ENCODE data around the gene STIM2.

STIM2 gene

DNA sequence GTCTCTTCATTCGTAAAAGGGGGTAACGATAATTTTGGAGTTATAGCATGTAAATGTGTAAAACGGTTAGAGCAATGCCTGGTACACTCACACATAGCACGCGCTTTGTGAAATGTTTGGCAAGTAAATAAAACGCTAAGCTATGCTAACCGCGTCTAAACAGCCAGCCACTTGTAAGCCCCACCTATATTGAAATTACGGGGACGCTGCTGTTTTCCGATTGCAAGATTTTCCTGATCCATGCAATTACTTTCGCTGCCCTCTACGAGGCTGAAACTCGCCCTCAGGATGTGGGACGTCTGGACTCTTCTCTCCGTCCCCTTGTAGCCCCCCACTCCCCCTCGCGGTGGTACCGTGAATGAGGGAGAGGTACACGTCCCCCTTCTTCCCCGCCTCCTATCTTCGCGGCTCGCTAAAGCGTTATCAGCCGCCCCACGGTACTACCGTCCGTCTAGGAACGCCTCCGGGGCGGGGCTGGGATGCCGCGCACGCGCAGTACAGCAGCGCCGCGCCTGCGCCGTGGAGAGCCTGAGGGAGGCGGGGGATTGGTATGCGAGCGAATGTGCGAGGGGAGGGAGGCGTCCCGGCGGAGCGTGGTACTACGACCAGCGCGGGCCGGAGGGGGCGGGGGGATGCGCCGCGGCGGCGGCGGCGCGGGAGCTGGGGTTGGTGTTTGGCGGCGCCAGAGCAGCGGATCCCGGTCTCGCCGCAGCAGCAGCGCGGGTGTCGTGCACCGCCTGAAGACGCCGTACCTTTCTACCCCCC lies at the start of gene STIM2:
TSS of gene STIM2 (plus strand) at position 685 of the 765 bp plus-strand sequence.
- TF ChIP-seq TEAD4 (IDR thresholded peaks at IDR 0.05) (peak; percentile 45; the same call in 1 of the 2 replicates), CEBPB (IDR thresholded peaks at IDR 0.05) (no peak), TAF1 (IDR thresholded peaks at IDR 0.05; ENCODE audit: low read depth) (peak; percentile 44)
- TF ChIP-seq, protein P1, sequence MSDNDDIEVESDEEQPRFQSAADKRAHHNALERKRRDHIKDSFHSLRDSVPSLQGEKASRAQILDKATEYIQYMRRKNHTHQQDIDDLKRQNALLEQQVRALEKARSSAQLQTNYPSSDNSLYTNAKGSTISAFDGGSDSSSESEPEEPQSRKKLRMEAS (IDR thresholded peaks at IDR 0.05) = peak; percentile 65

DNA sequence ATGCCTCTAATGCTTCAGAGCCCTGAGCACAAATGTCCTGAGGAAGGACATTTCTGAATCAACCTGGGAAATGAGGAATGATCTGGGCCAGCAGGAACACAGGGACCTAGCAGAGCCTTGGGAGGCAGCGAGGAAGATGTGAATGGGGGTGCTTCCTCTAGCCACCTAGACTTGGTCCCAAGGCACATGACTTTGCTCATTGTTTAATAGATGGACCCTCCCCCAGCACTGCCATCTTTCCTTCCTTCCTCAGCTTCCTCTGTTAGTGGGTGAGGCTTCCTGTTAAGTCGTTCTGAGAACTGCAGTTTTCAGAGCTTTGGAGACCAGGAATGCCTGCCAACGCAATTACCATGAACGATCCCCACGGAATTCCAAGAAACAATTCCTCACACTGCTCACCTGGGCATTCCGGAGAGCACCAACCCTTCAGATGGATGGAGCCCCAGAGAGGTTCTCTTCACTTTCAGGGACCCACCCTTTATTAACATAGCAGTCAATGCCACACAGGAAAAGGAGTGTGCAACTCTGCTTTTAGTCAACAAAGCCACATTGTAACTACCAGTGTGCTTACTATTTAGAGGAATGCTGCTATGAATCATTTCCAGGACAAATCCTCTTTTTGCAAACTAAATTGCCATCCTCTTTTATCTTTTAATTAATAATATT lies 48.5 kb upstream of the STIM2 start:
- TF ChIP-seq TCF12 (IDR thresholded peaks at IDR 0.05; ENCODE audit: low read depth) (no peak), EP300 (IDR thresholded peaks at IDR 0.05; ENCODE audit: borderline replicate concordance) (no peak)

DNA sequence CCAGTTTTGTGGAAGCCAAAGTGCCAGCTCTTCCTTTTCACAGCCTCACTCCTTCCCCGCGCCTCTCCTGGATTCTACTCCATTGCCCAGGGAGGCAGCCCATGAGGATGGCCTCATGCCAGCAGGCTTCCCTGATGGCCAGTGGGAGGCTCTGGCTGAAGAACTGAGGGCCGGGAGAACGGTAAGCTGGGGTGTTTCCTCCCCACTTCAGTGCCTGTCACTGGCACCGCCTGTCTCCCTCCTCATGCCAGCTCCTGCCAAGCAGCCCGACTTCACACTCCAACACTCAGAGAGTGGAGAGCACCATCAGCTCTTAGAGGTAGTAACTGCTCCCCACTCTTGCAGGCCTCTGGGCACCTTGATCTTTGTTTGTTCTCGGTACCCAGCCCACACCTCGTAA lies 46.9 kb upstream of the STIM2 start:
- TF ChIP-seq NFIC (IDR thresholded peaks at IDR 0.05) (0 out of 2 replicates have a peak, but pooled peaks have one; percentile 16), EP300 (IDR thresholded peaks at IDR 0.05; ENCODE audit: borderline replicate concordance) (no peak)

DNA sequence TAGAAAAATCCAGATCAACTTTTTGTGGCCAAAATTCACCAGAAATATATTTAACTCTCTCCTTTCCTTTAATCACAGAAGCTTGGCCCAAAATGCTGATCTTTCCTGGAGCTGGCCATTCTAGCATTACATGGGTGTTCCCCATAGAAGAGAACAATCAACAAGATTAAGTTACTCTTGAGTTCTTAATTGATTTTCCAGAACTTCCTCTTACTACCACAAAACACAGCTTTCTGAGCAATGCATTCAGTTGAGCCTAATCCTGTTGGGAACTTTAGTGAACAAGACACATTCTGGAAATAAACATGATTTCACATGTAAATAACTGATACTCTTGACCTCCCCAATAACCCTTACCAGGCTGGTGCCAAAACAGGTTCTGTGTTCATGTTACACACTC lies 45.4 kb upstream of the STIM2 start:
- TF ChIP-seq ZBTB7A (IDR thresholded peaks at IDR 0.05; ENCODE audit: low read depth) (no peak), FOXM1 (IDR thresholded peaks at IDR 0.05; ENCODE audit: borderline replicate concordance, low read depth) (no peak), NFIC (IDR thresholded peaks at IDR 0.05) (no peak), TAF1 (IDR thresholded peaks at IDR 0.05; ENCODE audit: low read depth) (no peak), CREB1 (IDR thresholded peaks at IDR 0.05; ENCODE audit: low read depth) (no peak), EGR1 (IDR thresholded peaks at IDR 0.05) (no peak)
- TF ChIP-seq, protein P2, sequence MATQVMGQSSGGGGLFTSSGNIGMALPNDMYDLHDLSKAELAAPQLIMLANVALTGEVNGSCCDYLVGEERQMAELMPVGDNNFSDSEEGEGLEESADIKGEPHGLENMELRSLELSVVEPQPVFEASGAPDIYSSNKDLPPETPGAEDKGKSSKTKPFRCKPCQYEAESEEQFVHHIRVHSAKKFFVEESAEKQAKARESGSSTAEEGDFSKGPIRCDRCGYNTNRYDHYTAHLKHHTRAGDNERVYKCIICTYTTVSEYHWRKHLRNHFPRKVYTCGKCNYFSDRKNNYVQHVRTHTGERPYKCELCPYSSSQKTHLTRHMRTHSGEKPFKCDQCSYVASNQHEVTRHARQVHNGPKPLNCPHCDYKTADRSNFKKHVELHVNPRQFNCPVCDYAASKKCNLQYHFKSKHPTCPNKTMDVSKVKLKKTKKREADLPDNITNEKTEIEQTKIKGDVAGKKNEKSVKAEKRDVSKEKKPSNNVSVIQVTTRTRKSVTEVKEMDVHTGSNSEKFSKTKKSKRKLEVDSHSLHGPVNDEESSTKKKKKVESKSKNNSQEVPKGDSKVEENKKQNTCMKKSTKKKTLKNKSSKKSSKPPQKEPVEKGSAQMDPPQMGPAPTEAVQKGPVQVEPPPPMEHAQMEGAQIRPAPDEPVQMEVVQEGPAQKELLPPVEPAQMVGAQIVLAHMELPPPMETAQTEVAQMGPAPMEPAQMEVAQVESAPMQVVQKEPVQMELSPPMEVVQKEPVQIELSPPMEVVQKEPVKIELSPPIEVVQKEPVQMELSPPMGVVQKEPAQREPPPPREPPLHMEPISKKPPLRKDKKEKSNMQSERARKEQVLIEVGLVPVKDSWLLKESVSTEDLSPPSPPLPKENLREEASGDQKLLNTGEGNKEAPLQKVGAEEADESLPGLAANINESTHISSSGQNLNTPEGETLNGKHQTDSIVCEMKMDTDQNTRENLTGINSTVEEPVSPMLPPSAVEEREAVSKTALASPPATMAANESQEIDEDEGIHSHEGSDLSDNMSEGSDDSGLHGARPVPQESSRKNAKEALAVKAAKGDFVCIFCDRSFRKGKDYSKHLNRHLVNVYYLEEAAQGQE (IDR thresholded peaks at IDR 0.05; ENCODE audit: low read depth) = no peak
- TF ChIP-seq, protein P3, sequence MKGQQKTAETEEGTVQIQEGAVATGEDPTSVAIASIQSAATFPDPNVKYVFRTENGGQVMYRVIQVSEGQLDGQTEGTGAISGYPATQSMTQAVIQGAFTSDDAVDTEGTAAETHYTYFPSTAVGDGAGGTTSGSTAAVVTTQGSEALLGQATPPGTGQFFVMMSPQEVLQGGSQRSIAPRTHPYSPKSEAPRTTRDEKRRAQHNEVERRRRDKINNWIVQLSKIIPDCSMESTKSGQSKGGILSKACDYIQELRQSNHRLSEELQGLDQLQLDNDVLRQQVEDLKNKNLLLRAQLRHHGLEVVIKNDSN (IDR thresholded peaks at IDR 0.05) = no peak
- TF ChIP-seq, protein P1 (IDR thresholded peaks at IDR 0.05) = no peak

DNA sequence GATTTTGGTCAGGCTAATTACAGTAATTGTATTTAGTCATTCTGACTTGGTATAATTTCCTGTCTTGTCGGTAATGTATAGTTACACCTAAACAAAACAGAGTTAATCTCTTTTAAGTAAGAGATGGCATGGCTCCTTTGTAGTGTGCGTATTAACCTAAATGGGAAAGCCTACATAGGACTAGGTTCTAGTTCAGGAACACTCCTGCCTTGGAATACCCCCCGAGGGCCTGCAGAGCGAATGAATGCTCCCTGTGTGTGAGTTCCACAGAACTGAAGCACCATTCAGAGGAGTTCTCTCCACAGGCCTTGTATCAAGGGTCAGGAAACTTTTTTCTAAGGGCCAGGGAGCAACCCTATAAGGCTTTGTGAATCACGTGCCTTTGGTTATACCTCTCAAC lies 44.9 kb upstream of the STIM2 start:
- TF ChIP-seq CREB1 (IDR thresholded peaks at IDR 0.05; ENCODE audit: low read depth) (no peak), TAF1 (IDR thresholded peaks at IDR 0.05; ENCODE audit: low read depth) (no peak), EP300 (IDR thresholded peaks at IDR 0.05; ENCODE audit: borderline replicate concordance) (no peak), NFIC (IDR thresholded peaks at IDR 0.05) (no peak), EGR1 (IDR thresholded peaks at IDR 0.05) (no peak), ZBTB7A (IDR thresholded peaks at IDR 0.05; ENCODE audit: low read depth) (no peak)

DNA sequence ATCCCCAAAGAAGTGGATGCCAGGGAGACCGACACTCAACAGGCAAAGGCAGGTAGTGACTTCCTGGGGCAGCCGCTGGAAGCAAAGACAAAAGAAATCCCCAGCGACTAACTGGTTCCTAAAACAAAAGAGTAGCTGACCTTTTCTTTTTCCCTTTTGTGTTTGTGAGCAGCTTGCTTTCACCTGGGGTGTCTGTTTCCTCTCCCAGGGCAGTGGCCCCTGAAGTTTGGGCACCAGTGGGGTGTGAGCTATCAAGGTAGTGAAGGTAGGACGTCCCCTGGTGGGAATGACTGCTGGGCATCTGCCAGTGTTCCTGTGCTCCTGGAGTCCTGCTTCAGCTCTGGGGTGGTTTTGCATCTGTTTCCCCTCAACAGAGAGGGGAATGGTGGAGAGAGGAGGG lies 41.6 kb upstream of the STIM2 start:
- TF ChIP-seq, protein P3 (IDR thresholded peaks at IDR 0.05) = no peak
- TF ChIP-seq TAF1 (IDR thresholded peaks at IDR 0.05; ENCODE audit: low read depth) (no peak), FOXM1 (IDR thresholded peaks at IDR 0.05; ENCODE audit: borderline replicate concordance, low read depth) (no peak), EP300 (IDR thresholded peaks at IDR 0.05; ENCODE audit: borderline replicate concordance) (no peak), ZBTB7A (IDR thresholded peaks at IDR 0.05; ENCODE audit: low read depth) (no peak)
- TF ChIP-seq, protein P2 (IDR thresholded peaks at IDR 0.05; ENCODE audit: low read depth) = no peak

DNA sequence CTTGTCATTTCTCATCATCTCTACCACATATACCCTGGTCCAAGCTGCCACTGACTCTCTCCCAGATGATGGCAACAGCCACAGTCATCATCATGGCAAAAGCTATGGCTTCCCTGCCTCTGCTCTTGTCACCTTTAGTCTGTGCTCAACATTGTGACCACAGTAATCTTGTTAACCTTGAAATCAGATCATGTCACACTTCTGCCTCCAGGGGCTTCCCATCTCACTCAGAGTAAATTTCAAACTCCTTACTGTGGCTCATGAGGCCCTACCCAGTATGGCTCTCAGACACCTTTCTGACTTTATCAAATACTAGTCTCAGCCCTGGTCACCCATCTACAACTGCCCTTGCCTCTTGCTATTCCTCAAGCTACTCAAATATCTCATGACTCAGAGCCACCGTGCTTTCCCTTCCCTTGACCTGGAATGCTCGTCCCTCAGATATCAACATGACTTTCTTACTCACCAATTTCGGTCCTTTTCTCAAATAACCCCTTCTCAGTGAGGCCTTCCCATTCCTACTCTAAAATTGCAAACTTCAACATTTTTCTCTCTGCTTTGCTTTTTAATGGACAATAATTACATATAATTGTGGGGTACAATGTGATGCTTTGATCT lies 41.1 kb upstream of the STIM2 start:
- TF ChIP-seq YY1 (IDR thresholded peaks at IDR 0.05; ENCODE audit: low read depth) = no peak
- TF ChIP-seq, protein P1 (IDR thresholded peaks at IDR 0.05) = no peak
- TF ChIP-seq TCF12 (IDR thresholded peaks at IDR 0.05; ENCODE audit: low read depth) = no peak
- TF ChIP-seq ZBTB7A (IDR thresholded peaks at IDR 0.05; ENCODE audit: low read depth) = no peak
- TF ChIP-seq, protein P2 (IDR thresholded peaks at IDR 0.05; ENCODE audit: low read depth) = no peak
- no peak for TF ChIP-seq EGR1 (IDR thresholded peaks at IDR 0.05)
- TF ChIP-seq FOXM1 (IDR thresholded peaks at IDR 0.05; ENCODE audit: borderline replicate concordance, low read depth) = no peak
- no peak for TF ChIP-seq TEAD4 (IDR thresholded peaks at IDR 0.05)
- TF ChIP-seq, protein P3 (IDR thresholded peaks at IDR 0.05) = no peak
- TF ChIP-seq TAF1 (IDR thresholded peaks at IDR 0.05; ENCODE audit: low read depth) = no peak
- TF ChIP-seq RAD21 (IDR thresholded peaks at IDR 0.05; ENCODE audit: low read depth) = no peak
- TF ChIP-seq CREB1 (IDR thresholded peaks at IDR 0.05; ENCODE audit: low read depth) = no peak
- no peak for TF ChIP-seq CEBPB (IDR thresholded peaks at IDR 0.05)
- no peak for TF ChIP-seq EP300 (IDR thresholded peaks at IDR 0.05; ENCODE audit: borderline replicate concordance)
